GM21447 (cell line): Measurements from ENCODE around the gene STX1A.
"Not testable (repeated sequence)": the region's sequence is repeated elsewhere in the genome, so short reads cannot be mapped to it uniquely, and the experiment has no call there.

ENCODE experiments used
- ATAC-seq: cut with Tn5 transposase; IDR thresholded peaks from one replicate; pipeline ENCODE4 v1.9.1; 2021; ENCODE audit not compliant: unreplicated experiment

STX1A gene

DNA sequence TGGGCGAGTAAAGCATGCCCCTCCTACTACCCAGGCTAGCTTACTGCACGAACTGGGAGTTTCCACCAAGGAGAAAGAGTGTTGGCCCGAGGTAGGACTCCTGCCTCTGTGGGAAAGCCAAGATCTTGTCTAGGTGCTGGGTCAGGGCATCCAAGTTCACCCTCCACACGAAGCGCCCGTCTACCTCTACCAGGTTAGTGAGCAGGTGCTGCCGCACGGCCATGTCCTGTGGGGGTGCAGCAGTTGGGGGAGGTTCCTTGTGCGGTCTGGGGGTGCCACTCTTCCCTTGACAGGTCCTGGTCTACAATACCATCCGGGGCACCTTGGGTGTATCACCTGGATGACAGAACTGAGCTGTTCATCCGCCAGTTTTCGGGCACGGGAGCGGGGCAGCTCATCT is 17.4 kb upstream of the STX1A start:
- no peak for ATAC-seq

DNA sequence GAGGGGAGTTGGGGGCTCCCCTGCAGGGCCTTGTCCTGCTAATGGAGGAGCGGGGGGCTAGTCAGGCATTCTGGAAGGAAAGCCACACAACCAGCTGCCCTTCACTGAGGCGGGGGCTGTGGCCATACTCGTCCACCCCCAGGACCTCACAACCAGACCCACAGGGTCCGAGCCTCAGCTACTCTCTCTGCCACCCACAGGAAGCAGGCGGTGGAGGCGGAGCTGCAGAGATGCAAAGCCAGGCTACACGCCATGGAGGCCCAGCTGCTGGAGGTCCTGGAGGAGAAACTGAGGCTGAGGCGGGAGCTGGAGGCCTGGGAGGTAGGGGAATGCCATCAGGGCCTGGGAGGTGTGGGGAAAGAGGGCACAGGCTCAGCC is 16.0 kb upstream of the STX1A start:
- no peak for ATAC-seq

DNA sequence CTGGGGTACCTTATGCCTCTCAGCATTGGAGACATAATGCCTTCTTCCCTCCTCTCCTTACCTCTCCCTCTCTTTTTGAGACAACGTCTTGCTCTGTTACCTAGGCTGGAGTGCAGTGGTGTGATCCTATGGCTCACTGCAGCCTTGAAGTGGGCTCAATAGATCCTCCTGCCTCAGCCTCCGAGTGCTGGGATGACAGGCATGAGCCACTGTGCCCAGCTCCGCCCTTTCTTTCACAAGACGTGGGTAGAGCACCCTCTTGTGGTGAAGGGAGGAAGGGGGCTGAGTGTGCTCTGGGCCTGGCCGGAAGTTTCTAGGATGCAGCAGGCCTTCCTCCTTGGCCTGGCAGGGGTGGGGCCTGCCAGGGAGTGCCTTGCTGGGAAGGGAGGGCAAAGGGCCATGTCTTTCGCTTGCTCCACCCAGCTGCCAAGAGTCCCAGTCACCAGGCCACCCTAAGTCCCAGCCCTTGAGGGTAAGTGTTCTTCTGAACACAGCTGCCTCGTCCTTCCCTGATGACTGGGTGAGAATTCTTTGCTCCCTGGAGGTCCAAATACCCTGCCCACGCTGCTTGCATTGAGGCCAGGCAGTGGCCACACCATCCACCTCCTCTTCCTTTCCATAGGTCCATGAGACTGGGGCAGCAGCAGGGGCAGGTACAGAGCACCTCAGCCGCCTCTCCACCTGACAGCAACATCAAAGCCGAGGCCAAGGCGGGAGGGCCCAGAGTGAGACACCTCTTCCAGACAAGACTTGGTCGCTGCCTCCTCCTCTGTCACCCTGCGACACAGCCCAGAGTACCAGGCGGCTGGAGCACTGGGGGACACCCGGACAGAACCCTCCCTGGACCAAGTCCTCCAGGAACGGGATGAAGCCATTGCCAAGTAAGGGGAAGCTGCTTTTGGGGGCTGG is 15.4 kb upstream of the STX1A start:
- peak; percentile 40 for ATAC-seq

- ATAC-seq: no peak
These were observed 12.9 kb upstream of the STX1A start for GRCh38 chr7:73732397-73732796.

- no peak for ATAC-seq
These were observed 11.0 kb upstream of the STX1A start for GRCh38 chr7:73730485-73730884.

DNA sequence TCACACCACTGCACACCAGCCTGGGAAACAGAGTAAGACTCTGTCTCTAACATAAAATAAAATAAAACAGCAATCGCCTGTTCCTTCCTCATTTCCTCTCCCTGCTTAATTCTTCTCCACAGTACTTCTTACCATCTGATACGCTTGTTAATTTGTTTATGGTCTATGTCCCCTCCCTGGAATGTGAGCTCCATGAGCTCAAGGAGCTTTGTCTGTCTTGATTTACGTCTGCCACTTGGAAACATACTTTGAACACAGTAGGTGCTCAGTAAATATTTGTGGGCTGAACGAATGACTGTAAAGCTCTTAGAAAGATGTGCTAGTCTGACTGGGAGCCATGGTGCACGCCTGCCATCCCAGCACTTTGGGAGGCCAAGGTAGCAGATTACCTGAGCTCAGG is 9.1 kb upstream of the STX1A start:
- no peak for ATAC-seq

GRCh38 chr7:73727952-73728351 is 8.5 kb upstream of the STX1A start:
- ATAC-seq: no peak

- no peak for ATAC-seq
These were observed 6.6 kb upstream of the STX1A start for GRCh38 chr7:73726083-73726466.

DNA sequence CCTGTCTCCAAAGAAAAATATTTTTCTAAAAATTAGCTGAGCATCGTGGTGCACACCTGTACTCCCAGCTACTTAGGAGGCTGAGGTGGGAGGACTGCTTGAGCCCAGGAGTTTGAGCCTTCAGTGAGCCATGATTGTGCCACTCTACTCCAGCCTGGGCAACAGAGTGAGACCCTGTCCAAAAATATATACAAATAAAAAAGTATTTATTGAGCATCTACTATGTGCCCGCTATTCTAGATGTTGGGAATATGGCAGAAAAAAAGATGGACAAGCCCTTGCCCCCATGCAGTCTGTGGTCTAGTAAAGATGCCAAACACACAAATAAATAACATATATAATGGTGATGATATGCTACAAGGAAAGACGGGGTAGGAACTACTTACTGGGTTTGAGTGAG is 4.3 kb upstream of the STX1A start:
- ATAC-seq: no peak

DNA sequence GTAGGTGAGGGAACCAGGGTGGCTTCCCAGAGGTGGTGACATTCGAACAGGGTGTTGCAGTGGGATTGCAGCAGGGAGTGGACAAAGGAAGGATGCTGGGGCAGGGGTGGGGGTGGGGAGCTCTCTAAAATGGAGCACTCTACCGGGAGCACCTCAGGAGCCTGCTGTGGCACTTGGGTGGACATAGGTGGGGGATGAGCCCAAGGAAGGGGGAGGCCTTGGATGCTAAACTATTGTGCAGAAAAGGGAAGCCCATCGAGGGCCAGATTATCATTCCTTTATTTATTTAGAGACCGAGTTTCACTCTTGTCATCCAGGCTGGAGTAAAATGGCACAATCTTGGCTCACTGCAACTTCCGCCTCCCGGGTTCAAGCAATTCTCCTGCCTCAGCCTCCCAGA is 3.3 kb upstream of the STX1A start:
- ATAC-seq: no peak

GRCh38 chr7:73722182-73722581 is 2.7 kb upstream of the STX1A start:
- not testable (repeated sequence) for ATAC-seq

DNA sequence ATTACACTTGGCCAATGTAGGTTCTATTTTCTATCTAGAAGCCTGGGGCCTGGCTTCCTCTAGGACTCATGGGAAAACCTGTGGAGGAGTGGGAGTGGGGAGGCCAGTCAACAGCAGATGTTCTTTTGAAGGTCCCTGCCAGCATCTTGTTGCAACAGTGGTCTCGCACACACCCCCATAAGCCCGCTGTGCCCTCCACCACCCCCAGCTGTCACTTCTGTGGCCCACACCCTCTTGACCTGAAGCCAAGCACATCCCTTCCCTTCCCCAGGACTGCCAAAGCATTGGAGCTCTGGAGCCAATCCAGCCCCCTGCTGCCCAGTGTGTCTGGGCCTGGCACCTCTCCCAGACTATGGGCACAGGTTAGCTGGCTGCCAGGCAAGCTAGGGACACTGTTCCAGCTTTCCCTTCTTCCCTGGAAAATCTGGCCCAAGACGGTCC is 1.9 kb upstream of the STX1A start:
- no peak for ATAC-seq

DNA sequence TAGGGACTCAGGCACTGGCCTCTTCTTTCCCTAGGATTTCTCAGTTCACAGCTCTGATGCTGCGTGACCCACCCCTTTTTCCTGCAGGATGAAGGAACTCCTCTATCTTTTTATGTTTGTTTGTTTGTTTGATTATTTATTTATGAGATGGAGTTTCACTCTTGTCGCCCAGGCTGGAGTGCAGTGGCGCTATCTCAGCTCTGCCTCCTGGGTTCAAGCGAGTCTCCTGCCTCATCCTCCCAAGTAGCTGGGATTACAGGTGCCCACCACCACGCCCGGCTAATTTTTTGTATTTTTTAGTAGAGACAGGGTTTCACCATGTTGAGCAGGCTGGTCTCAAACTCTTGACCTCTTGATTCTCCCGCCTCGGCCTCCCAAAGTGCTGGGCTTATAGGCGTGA is 974 bp upstream of the STX1A start:
- ATAC-seq: not testable (repeated sequence)

GRCh38 chr7:73719806-73720169 is 319 bp upstream of the STX1A start:
- no peak for ATAC-seq

- no peak for ATAC-seq
These were observed 1.0 kb downstream of the STX1A start for GRCh38 chr7:73718438-73718881.

GRCh38 chr7:73717991-73718405 is 1.5 kb downstream of the STX1A start:
- ATAC-seq: no peak

DNA sequence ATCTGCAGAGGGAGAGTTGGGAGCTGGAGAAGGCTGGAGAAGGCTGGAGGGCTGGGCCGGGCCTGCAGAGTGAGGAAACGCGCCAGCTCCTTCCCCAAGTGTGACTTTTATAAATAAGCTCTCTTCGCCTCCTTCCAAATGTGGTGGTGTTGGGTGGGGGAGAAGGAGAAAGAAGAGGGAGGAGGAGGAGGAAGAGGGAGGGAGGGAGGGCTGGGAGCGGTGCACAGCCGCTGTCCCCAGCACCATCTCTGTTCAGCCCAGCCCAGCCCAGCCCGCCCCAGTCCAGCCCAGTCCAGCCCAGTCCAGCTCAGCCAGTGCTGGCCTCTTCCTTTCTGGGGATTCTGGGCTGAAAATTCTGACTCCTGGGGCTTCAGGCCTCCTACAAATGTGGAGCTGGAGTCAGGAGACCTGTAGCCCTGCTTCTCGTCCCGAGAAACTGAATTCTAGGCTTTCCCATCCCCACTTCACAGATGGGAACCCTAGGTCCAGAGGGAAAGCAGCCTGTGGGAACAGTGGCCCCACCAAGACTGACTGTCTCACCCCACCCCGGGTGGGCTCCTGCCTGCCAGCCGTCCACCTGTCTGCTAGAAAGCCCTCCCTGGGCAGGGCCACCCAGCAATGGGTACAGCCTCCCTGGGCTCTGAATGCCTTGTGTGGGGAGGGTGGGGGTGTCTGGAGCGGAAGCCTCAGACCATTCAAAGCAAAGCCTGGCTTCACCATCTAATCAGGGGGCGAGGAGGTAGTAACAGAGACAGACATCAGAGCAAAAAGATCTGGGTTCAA is 2.3 kb downstream of the STX1A start:
- ATAC-seq: no peak

- ATAC-seq: no peak
These were observed 3.1 kb downstream of the STX1A start for GRCh38 chr7:73716318-73716890.

DNA sequence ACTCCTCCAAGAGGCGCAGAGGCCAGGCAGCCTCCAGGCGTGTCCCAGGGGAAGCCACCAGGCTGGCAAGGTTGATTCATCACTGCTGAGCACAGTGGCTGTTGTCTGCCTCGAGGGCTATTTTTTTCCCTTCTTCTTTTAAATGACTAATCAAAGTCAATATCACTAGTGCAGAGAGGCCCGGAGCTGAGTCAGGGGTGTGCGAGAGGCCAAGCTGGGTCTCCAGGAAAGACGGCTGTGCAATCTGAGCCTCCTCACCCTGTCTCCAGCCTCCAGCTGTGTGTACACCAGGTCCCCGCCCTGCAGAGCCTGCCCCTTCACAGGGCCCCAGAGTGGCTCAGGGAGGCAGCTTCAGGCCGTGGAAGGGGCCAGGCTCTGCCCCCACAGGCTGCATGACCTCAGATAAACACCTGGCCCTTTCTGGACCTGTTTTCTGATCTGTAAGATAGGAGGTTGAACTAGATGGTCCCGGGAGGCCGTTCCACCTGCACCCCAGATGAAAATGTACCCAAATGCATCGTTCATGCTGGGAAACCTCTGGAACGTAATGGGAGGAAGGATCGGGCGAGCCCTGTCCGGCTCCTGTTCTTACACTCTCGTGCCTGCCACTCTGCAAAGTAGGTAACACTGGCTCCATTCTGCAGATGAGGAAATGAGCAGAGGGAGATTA is 3.7 kb downstream of the STX1A start:
- no peak for ATAC-seq

GRCh38 chr7:73713319-73713718 is 6.2 kb downstream of the STX1A start:
- ATAC-seq: not testable (repeated sequence)

GRCh38 chr7:73712773-73713172 is 6.7 kb downstream of the STX1A start:
- no peak for ATAC-seq
